HS-27A (cell line): ENCODE measurements around the gene NPR2.
A peak's percentile ranks its signal among the peaks of the same experiment; 100 is the strongest.

Source experiments
- DNase-seq: peaks from one replicate; pipeline ENCODE4 v3.0.0-alpha.2; 2012; ENCODE audit warnings: low read depth, missing footprints

NPR2 gene

GRCh38 chr9:35801328-35802128 is 10.1 kb downstream of the NPR2 start:
- no peak for DNase-seq

GRCh38 chr9:35806101-35806500 is 14.7 kb downstream of the NPR2 start:
- no peak for DNase-seq

- DNase-seq: no peak
Observed at GRCh38 chr9:35808433-35808832, 17.0 kb downstream of the NPR2 start.

- DNase-seq: no peak
Observed at GRCh38 chr9:35810122-35810521, 18.7 kb downstream of the NPR2 start.

GRCh38 chr9:35811381-35812024 is 20.1 kb downstream of the NPR2 start:
- no peak for DNase-seq

GRCh38 chr9:35812025-35812602 is 20.7 kb downstream of the NPR2 start, which contains the start of gene SPAG8:
Gene SPAG8 (minus strand): TSS chr9:35812262. CDS start chr9:35812147, 115 bp downstream.
- DNase-seq: peak; percentile 35

GRCh38 chr9:35813434-35814105 is 22.2 kb downstream of the NPR2 start:
- DNase-seq: no peak

- peak; percentile 53 for DNase-seq
Observed at GRCh38 chr9:35814106-35814840, 22.9 kb downstream of the NPR2 start.

GRCh38 chr9:35814841-35815543 is 23.6 kb downstream of the NPR2 start, which contains the start of gene HINT2:
Gene HINT2 (minus strand): TSS chr9:35815042. CDS start chr9:35814979, 63 bp downstream.
- DNase-seq: peak; percentile 99

- no peak for DNase-seq
Observed at GRCh38 chr9:35816708-35817107, 25.3 kb downstream of the NPR2 start.

GRCh38 chr9:35818341-35818740 is 26.9 kb downstream of the NPR2 start:
- no peak for DNase-seq

GRCh38 chr9:35820076-35820475 is 28.7 kb downstream of the NPR2 start:
- no peak for DNase-seq

GRCh38 chr9:35822926-35823325 is 31.5 kb downstream of the NPR2 start:
- no peak for DNase-seq

- peak; percentile 65 for DNase-seq
Observed at GRCh38 chr9:35826071-35826701, 34.8 kb downstream of the NPR2 start.

- peak; percentile 63 for DNase-seq
Observed at GRCh38 chr9:35827486-35827885, 36.1 kb downstream of the NPR2 start.

- no peak for DNase-seq
Observed at GRCh38 chr9:35828716-35829083, 37.3 kb downstream of the NPR2 start, which contains the start of gene FAM221B. Gene FAM221B (minus strand): TSS chr9:35828732. CDS start chr9:35826161, 2,571 bp downstream.

GRCh38 chr9:35829084-35829763 is 37.8 kb downstream of the NPR2 start, which contains the start of gene TMEM8B:
Gene TMEM8B (plus strand): TSS chr9:35829228. CDS start chr9:35829448, 220 bp downstream.
- DNase-seq: peak; percentile 69

- no peak for DNase-seq
Observed at GRCh38 chr9:35829764-35830096, 38.3 kb downstream of the NPR2 start.

GRCh38 chr9:35831040-35831439 is 39.6 kb downstream of the NPR2 start:
- DNase-seq: no peak

GRCh38 chr9:35832814-35833213 is 41.4 kb downstream of the NPR2 start:
- DNase-seq: no peak
